Measurements from ENCODE around the gene EXD3. TPM values are rescaled to one million over a fixed set of nuclear protein-coding genes. Genes with fewer than 3 reads are reported as not detected.

EXD3 gene
- polyA plus RNA-seq, 2 of the 4 experiments (the other 2 are of a cell fraction) = 3.4 to 4.5 TPM

DNA sequence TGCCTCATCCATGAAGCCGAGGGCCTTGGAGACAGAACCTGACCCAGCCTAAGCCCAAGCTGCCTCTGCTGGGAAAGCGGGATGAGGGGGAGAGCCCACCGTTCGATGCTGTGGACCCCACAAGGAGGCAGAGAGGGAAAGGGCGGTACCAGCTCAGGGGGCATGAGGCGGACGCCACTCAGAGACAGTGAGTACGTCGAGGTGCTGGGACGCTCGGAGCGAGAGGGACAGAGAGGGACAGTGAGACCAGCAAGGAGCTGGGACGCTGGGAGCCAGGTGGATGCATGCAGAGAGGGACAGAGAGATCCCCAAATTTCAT lies 33.6 kb downstream of the EXD3 start:
- Histone ChIP-seq H3K9me3 (no peaks in the 10 kb centered on the region), H3K4me1 (no peaks in the 10 kb centered on the region), H3K27ac (no peak overlapping the region), H3K4me3 (no peak overlapping the region), H3K4me2 (no peak overlapping the region)
- ATAC-seq = no peak
- ChIA-PET CTCF (interaction anchor here (1.3 to 2.4 kb wide), 2 partner anchors 34 to 103 kb away, joined by 3 to 8 read pairs; partner anchors contain the start of genes EXD3 and NOXA1), POLR2A (no interaction called here)
- no peak for DNase-seq (ENCODE audit: low read depth in 1 of 2, low spot score in 1 of 2)
- WGBS (ENCODE audit: missing lambda C conversion rate) = 88% methylated on average over 12 of the region's 13 CpGs
- TF ChIP-seq NR3C1 (IDR thresholded peaks at IDR 0.05) (no peak), ZC3H11A (IDR thresholded peaks at IDR 0.05) (no peak)
- no peak for FAIRE-seq

GRCh38 chr9:137388589-137389427 lies 34.2 kb downstream of the EXD3 start:
- Histone ChIP-seq H3K4me2 (no peak overlapping the region), H3K27ac (no peak overlapping the region), H3K4me1 (no peaks in the 10 kb centered on the region), H3K9me3 (no peaks in the 10 kb centered on the region), H3K4me3 (no peak overlapping the region)
- no peak for TF ChIP-seq RAD21 (conservative IDR thresholded peaks at IDR 0.05 in 1 of 2, IDR thresholded peaks at IDR 0.05 in 1 of 2)
- POLR2A ChIA-PET = no interaction called here
- CTCF ChIA-PET = interaction anchor here (1.3 to 2.4 kb wide), 2 partner anchors 35 to 102 kb away, joined by 3 to 8 read pairs; partner anchors contain the start of genes EXD3 and NOXA1
- FAIRE-seq (no peak), DNase-seq (ENCODE audit: low read depth in 1 of 2, low spot score in 1 of 2) (no peak), ATAC-seq (no peak)
- 90% methylated on average over 32 of the region's 47 CpGs for WGBS (ENCODE audit: missing lambda C conversion rate)

- TF ChIP-seq NFE2L2 (conservative IDR thresholded peaks at IDR 0.05; ENCODE audit: low read length) (no peak), ATOH8 (CRISPR knock-in tag; IDR thresholded peaks at IDR 0.05; ENCODE audit: low read depth) (no peak), ESRRA (IDR thresholded peaks at IDR 0.05; ENCODE audit: borderline replicate concordance, low read length) (no peak), RCOR1 (IDR thresholded peaks at IDR 0.05; ENCODE audit: low read depth, low read length) (no peak), RAD21 (conservative IDR thresholded peaks at IDR 0.05 in 1 of 2, IDR thresholded peaks at IDR 0.05 in 1 of 2) (no peak), EP300 (IDR thresholded peaks at IDR 0.05) (no peak), RNF2 (IDR thresholded peaks at IDR 0.05; ENCODE audit: borderline replicate concordance, low read depth) (no peak), HDAC2 (IDR thresholded peaks at IDR 0.05) (no peak), CEBPB (IDR thresholded peaks at IDR 0.05) (no peak), HOXB5 (CRISPR knock-in tag; IDR thresholded peaks at IDR 0.05) (no peak), KDM1A (IDR thresholded peaks at IDR 0.05; ENCODE audit: low read depth) (no peak), SMC3 (IDR thresholded peaks at IDR 0.05) (no peak), HEYL (CRISPR knock-in tag; IDR thresholded peaks at IDR 0.05) (no peak), CHD4 (IDR thresholded peaks at IDR 0.05; ENCODE audit: borderline replicate concordance) (no peak), SREBF2 (IDR thresholded peaks at IDR 0.05) (no peak), POLR2A (IDR thresholded peaks at IDR 0.05; ENCODE audit: low read length) (no peak)
- TF ChIP-seq, protein P1, sequence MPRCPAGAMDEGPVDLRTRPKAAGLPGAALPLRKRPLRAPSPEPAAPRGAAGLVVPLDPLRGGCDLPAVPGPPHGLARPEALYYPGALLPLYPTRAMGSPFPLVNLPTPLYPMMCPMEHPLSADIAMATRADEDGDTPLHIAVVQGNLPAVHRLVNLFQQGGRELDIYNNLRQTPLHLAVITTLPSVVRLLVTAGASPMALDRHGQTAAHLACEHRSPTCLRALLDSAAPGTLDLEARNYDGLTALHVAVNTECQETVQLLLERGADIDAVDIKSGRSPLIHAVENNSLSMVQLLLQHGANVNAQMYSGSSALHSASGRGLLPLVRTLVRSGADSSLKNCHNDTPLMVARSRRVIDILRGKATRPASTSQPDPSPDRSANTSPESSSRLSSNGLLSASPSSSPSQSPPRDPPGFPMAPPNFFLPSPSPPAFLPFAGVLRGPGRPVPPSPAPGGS (IDR thresholded peaks at IDR 0.05) = no peak
- TF ChIP-seq, protein P2, sequence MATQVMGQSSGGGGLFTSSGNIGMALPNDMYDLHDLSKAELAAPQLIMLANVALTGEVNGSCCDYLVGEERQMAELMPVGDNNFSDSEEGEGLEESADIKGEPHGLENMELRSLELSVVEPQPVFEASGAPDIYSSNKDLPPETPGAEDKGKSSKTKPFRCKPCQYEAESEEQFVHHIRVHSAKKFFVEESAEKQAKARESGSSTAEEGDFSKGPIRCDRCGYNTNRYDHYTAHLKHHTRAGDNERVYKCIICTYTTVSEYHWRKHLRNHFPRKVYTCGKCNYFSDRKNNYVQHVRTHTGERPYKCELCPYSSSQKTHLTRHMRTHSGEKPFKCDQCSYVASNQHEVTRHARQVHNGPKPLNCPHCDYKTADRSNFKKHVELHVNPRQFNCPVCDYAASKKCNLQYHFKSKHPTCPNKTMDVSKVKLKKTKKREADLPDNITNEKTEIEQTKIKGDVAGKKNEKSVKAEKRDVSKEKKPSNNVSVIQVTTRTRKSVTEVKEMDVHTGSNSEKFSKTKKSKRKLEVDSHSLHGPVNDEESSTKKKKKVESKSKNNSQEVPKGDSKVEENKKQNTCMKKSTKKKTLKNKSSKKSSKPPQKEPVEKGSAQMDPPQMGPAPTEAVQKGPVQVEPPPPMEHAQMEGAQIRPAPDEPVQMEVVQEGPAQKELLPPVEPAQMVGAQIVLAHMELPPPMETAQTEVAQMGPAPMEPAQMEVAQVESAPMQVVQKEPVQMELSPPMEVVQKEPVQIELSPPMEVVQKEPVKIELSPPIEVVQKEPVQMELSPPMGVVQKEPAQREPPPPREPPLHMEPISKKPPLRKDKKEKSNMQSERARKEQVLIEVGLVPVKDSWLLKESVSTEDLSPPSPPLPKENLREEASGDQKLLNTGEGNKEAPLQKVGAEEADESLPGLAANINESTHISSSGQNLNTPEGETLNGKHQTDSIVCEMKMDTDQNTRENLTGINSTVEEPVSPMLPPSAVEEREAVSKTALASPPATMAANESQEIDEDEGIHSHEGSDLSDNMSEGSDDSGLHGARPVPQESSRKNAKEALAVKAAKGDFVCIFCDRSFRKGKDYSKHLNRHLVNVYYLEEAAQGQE (IDR thresholded peaks at IDR 0.05) = no peak
- TF ChIP-seq, protein P3, sequence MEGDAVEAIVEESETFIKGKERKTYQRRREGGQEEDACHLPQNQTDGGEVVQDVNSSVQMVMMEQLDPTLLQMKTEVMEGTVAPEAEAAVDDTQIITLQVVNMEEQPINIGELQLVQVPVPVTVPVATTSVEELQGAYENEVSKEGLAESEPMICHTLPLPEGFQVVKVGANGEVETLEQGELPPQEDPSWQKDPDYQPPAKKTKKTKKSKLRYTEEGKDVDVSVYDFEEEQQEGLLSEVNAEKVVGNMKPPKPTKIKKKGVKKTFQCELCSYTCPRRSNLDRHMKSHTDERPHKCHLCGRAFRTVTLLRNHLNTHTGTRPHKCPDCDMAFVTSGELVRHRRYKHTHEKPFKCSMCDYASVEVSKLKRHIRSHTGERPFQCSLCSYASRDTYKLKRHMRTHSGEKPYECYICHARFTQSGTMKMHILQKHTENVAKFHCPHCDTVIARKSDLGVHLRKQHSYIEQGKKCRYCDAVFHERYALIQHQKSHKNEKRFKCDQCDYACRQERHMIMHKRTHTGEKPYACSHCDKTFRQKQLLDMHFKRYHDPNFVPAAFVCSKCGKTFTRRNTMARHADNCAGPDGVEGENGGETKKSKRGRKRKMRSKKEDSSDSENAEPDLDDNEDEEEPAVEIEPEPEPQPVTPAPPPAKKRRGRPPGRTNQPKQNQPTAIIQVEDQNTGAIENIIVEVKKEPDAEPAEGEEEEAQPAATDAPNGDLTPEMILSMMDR (IDR thresholded peaks at IDR 0.05) = no peak
- TF ChIP-seq, protein P4, sequence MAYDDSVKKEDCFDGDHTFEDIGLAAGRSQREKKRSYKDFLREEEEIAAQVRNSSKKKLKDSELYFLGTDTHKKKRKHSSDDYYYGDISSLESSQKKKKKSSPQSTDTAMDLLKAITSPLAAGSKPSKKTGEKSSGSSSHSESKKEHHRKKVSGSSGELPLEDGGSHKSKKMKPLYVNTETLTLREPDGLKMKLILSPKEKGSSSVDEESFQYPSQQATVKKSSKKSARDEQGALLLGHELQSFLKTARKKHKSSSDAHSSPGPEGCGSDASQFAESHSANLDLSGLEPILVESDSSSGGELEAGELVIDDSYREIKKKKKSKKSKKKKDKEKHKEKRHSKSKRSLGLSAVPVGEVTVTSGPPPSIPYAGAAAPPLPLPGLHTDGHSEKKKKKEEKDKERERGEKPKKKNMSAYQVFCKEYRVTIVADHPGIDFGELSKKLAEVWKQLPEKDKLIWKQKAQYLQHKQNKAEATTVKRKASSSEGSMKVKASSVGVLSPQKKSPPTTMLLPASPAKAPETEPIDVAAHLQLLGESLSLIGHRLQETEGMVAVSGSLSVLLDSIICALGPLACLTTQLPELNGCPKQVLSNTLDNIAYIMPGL (CRISPR knock-in tag; IDR thresholded peaks at IDR 0.05; ENCODE audit: borderline replicate concordance) = no peak
- H3K4me1 ChIP-seq = no peaks in the 10 kb centered on the region
- no peak for ATAC-seq
- DNase-seq (ENCODE audit: low read depth in 1 of 2, low spot score in 1 of 2) = no peak
- no peak overlapping the region for H3K4me2 ChIP-seq
- no peak overlapping the region for H3K27ac ChIP-seq
- ChIA-PET CTCF (interaction anchor here (0.8 to 2.4 kb wide), 3 partner anchors 35 to 86 kb away, joined by 4 to 8 read pairs (median 4); partner anchors contain the start of genes EXD3, NOXA1 and NRARP), POLR2A (no interaction called here)
- no peak for FAIRE-seq
- 89% methylated on average over 23 of the region's 26 CpGs for WGBS (ENCODE audit: missing lambda C conversion rate)
- no peak overlapping the region for H3K4me3 ChIP-seq
- no peaks in the 10 kb centered on the region for H3K9me3 ChIP-seq
Measured at GRCh38 chr9:137387891-137388560, 34.9 kb downstream of the EXD3 start.
